Measurements from ENCODE around the gene RPS18. TPM values are rescaled to one million over a fixed set of nuclear protein-coding genes. Genes with fewer than 3 reads are reported as not detected.

RPS18 gene
- total RNA-seq, 2 experiments from 2014 or later: 4,317 to 7,191 TPM

DNA sequence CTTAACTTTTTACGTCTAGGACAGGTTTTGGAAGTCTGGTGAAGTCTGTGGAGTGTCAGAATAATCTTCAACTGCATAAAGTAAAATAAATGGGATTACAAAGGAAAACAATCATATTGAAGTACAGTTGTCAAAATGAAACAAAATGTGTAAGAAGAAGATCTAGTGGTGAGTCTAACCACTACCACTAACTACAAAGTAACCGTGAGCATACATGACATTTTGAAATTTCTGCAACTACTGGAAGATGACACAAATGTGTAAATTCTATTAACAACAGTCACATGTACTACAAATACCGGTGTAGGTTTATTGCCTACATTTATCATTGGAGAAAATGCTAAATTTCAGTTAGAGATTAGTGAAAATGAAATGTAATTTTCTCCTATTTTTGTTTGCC, 29.9 kb upstream of the RPS18 start:
- Histone ChIP-seq H3K9me2 (ENCODE audit: insufficient read depth, low read length) (no peaks in the 10 kb centered on the region), H3K9me3 (ENCODE audit: low read length) (no peaks in the 10 kb centered on the region), H3K4me2 (ENCODE audit: low read length) (no peak overlapping the region), H2AFZ (ENCODE audit: low read length) (no peak overlapping the region), H3K36me3 (ENCODE audit: insufficient read depth, low read length) (no peaks in the 10 kb centered on the region), H4K20me1 (ENCODE audit: insufficient read depth, low read length) (no peaks in the 10 kb centered on the region), H3K4me3 (ENCODE audit: low read depth, low read length, poor library complexity, severe bottlenecking) (no peak overlapping the region), H3K79me2 (ENCODE audit: insufficient read depth, low read depth, low read length) (no peaks in the 10 kb centered on the region), H3K27ac (ENCODE audit: low read depth, low read length, poor library complexity, severe bottlenecking) (no peak overlapping the region), H3K4me1 (ENCODE audit: insufficient read depth, low read length, poor library complexity, severe bottlenecking) (no peaks in the 10 kb centered on the region)
- no peak for DNase-seq (ENCODE audit: low spot score)
- no TSS peak for BruUV-seq (replicated peaks)
- POLR2A ChIA-PET: no interaction called here
- CTCF ChIA-PET (ENCODE audit: unreplicated experiment): no interaction called here
- TF ChIP-seq, protein P1, sequence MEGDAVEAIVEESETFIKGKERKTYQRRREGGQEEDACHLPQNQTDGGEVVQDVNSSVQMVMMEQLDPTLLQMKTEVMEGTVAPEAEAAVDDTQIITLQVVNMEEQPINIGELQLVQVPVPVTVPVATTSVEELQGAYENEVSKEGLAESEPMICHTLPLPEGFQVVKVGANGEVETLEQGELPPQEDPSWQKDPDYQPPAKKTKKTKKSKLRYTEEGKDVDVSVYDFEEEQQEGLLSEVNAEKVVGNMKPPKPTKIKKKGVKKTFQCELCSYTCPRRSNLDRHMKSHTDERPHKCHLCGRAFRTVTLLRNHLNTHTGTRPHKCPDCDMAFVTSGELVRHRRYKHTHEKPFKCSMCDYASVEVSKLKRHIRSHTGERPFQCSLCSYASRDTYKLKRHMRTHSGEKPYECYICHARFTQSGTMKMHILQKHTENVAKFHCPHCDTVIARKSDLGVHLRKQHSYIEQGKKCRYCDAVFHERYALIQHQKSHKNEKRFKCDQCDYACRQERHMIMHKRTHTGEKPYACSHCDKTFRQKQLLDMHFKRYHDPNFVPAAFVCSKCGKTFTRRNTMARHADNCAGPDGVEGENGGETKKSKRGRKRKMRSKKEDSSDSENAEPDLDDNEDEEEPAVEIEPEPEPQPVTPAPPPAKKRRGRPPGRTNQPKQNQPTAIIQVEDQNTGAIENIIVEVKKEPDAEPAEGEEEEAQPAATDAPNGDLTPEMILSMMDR (conservative IDR thresholded peaks at IDR 0.05; ENCODE audit: low read length): no peak
- no peak for TF ChIP-seq EZH2phosphoT487 (IDR thresholded peaks at IDR 0.05; ENCODE audit: borderline replicate concordance, low read depth, low read length)
- intact Hi-C loops (cut with micrococcal nuclease; ENCODE audit: unreplicated experiment): no loop called here

DNA sequence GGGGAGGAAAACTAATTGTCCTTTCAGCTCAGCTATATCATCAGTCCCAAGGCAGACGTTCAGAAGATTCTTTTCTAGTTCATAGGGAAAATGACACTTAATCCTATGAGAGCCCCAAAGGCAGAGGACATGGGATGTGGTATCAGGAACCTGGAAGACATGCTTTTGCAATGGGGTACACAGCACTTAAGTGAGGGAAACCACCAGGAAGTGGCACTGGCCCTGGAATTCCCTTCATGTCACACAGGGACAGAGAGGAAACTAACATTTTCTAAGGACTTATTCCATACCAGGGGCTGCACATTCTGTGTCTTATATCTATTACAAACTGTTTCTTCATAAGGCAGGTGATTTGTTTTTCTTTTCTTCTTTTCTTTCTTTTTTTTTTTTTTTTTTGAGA, 28.4 kb upstream of the RPS18 start:
- Histone ChIP-seq H2AFZ (ENCODE audit: low read length) (no peak overlapping the region), H3K4me2 (ENCODE audit: low read length) (no peak overlapping the region), H3K9me2 (ENCODE audit: insufficient read depth, low read length) (no peaks in the 10 kb centered on the region), H3K4me3 (ENCODE audit: low read depth, low read length, poor library complexity, severe bottlenecking) (no peak overlapping the region), H4K20me1 (ENCODE audit: insufficient read depth, low read length) (no peaks in the 10 kb centered on the region), H3K27ac (ENCODE audit: low read depth, low read length, poor library complexity, severe bottlenecking) (no peak overlapping the region), H3K79me2 (ENCODE audit: insufficient read depth, low read depth, low read length) (no peaks in the 10 kb centered on the region), H3K36me3 (ENCODE audit: insufficient read depth, low read length) (no peaks in the 10 kb centered on the region), H3K9me3 (ENCODE audit: low read length) (no peaks in the 10 kb centered on the region), H3K4me1 (ENCODE audit: insufficient read depth, low read length, poor library complexity, severe bottlenecking) (peaks cover 6% of the 10 kb centered on the region)
- no peak for TF ChIP-seq EZH2phosphoT487 (IDR thresholded peaks at IDR 0.05; ENCODE audit: borderline replicate concordance, low read depth, low read length)
- TF ChIP-seq, protein P1 (conservative IDR thresholded peaks at IDR 0.05; ENCODE audit: low read length): no peak
- intact Hi-C loops (cut with micrococcal nuclease; ENCODE audit: unreplicated experiment): no loop called here
- ChIA-PET CTCF (ENCODE audit: unreplicated experiment) (no interaction called here), POLR2A (interaction anchor here (0.6 to 0.7 kb wide), 3 partner anchors 25 to 1618 kb away, joined by 3 to 5 read pairs (median 3); no protein-coding TSS in a partner anchor)
- BruUV-seq (replicated peaks): no TSS peak
- no peak for DNase-seq (ENCODE audit: low spot score)

DNA sequence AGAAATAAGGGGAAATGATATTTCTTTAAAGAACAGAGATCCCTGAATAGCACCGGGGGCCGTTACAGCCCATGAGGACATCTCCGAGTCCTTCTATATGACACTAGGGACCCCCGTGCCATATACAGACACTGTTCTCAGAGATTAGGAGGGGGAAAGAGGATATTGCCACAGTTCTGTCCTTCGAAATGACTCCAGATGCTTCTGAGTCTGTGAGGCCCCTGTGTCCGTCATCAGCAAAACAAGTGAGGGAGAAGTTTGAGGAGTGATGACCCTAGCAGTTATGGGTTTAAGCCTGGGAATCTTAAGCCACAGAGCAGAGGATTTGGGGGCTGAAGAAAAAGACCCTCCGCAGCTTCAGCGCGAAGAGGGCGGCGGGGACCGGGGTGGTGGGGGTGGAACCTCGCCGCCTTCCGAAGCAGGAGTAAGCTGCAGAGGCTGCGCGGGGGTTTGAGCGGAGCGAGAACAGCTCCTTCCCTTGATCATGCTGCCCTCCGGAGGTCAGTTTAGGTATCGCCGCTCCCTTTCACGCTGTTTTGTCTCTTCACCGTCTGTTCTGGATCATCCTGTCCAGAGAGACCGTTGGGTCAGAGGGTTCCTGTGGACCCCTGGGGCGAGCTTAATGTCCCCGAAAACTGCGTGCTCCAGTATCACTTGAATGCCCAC, 23.8 kb upstream of the RPS18 start:
- ChIA-PET POLR2A (interaction anchor here (0.5 to 3.8 kb wide), 10 partner anchors 10 to 177 kb away, joined by 3 to 19 read pairs (median 4); partner anchors contain the start of genes HLA-DPA1, HLA-DPB1, RING1 and RPS18), CTCF (ENCODE audit: unreplicated experiment) (interaction anchor here (0.5 to 1.3 kb wide), 7 partner anchors 13 to 219 kb away, joined by 3 to 7 read pairs (median 3); partner anchors contain the start of gene RING1)
- peak; percentile 92 for DNase-seq (ENCODE audit: low spot score)
- H3K27ac ChIP-seq (ENCODE audit: low read depth, low read length, poor library complexity, severe bottlenecking): peak overlapping the region; percentile 68
- H3K4me2 ChIP-seq (ENCODE audit: low read length): peak overlapping the region; percentile 96
- H3K9me3 ChIP-seq (ENCODE audit: low read length): no peaks in the 10 kb centered on the region
- H3K79me2 ChIP-seq (ENCODE audit: insufficient read depth, low read depth, low read length): no peaks in the 10 kb centered on the region
- H3K4me3 ChIP-seq (ENCODE audit: low read depth, low read length, poor library complexity, severe bottlenecking): peak overlapping the region; percentile 73
- no peak for TF ChIP-seq EZH2phosphoT487 (IDR thresholded peaks at IDR 0.05; ENCODE audit: borderline replicate concordance, low read depth, low read length)
- TF ChIP-seq, protein P1 (conservative IDR thresholded peaks at IDR 0.05; ENCODE audit: low read length): peak; percentile 88
- intact Hi-C loops (cut with micrococcal nuclease; ENCODE audit: unreplicated experiment): loop anchor here (1.0 to 5.0 kb wide), 4 partner anchors 43 to 236 kb away; no protein-coding TSS in a partner anchor
- peak overlapping the region; percentile 91 for H2AFZ ChIP-seq (ENCODE audit: low read length)
- no TSS peak for BruUV-seq (replicated peaks)
- peaks cover 23% of the 10 kb centered on the region for H3K4me1 ChIP-seq (ENCODE audit: insufficient read depth, low read length, poor library complexity, severe bottlenecking)
- H3K36me3 ChIP-seq (ENCODE audit: insufficient read depth, low read length): peaks cover 18% of the 10 kb centered on the region
- no peaks in the 10 kb centered on the region for H3K9me2 ChIP-seq (ENCODE audit: insufficient read depth, low read length)
- no peaks in the 10 kb centered on the region for H4K20me1 ChIP-seq (ENCODE audit: insufficient read depth, low read length)
